Stimulated activated CD8-positive, alpha-beta memory T cell treated with anti-CD3 and anti-CD28 coated beads, Interleukin-12 subunit alpha, Interleukin-12 subunit beta, amount 100 ng/mL, for 1 hour (primary cell): ENCODE data around the gene FOSL2.

Experiments used
- DNase-seq: peaks from one replicate; pipeline ENCODE4 v3.0.0-alpha.2; 2020; ENCODE audit warnings: low read depth

The FOSL2 gene

GRCh38 chr2:28450901-28451565 lies 58.4 kb downstream of the FOSL2 start:
- DNase-seq = no peak

GRCh38 chr2:28451793-28452533 lies 59.3 kb downstream of the FOSL2 start:
- DNase-seq = no peak

- peak; percentile 68 for DNase-seq
These were observed 60.0 kb downstream of the FOSL2 start for GRCh38 chr2:28452534-28453081.

- DNase-seq = no peak
These were observed 60.7 kb downstream of the FOSL2 start for GRCh38 chr2:28453396-28453795.

- DNase-seq = no peak
These were observed 61.6 kb downstream of the FOSL2 start for GRCh38 chr2:28454016-28454930.

GRCh38 chr2:28457237-28457636 lies 64.6 kb downstream of the FOSL2 start:
- DNase-seq = no peak

- DNase-seq = no peak
These were observed 68.4 kb downstream of the FOSL2 start for GRCh38 chr2:28461056-28461455.

- DNase-seq = no peak
These were observed 69.5 kb downstream of the FOSL2 start for GRCh38 chr2:28462122-28462521.

GRCh38 chr2:28463211-28463816 lies 70.7 kb downstream of the FOSL2 start:
- no peak for DNase-seq

GRCh38 chr2:28463893-28464292 lies 71.2 kb downstream of the FOSL2 start:
- no peak for DNase-seq

GRCh38 chr2:28465148-28465885 lies 72.7 kb downstream of the FOSL2 start:
- DNase-seq = no peak
